ENCODE measurements around the gene INA. TPM values are rescaled to one million over a fixed set of nuclear protein-coding genes. Genes with fewer than 3 reads are reported as not detected.

INA gene
- total and polyA plus RNA-seq, 2 experiments from 2014 or later, result 10.0 to 25.1 TPM

DNA sequence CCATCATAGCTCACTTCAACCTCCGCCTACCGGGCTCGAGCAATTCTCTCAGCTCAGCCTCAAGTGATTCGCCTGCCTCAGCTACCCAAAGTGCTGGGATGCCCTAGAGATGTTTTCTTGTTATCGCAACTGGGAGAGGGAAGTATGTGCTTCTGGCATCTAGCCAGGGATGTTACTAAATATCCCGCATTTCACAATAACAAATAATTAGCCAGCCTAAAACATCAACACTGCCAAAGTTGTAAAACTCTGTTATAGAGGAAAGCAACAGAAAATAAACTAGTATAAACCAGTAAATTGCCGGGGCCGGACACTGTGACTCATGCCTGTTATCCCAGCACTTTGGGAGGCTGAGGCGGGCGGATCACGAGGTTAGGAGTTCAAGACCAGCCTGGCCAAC is 7.2 kb downstream of the INA start:
- H3K36me3 ChIP-seq (ENCODE audit: insufficient read depth), result no peaks in the 10 kb centered on the region
- Mint-ChIP-seq H3K4me1 (peaks cover 18% of the 10 kb centered on the region), H3K9me3 (no peaks in the 10 kb centered on the region), H3K27me3 (ENCODE audit: insufficient read depth, low read depth, poor library complexity) (peaks cover 13% of the 10 kb centered on the region), H3K4me3 (no peak overlapping the region), H3K36me3 (ENCODE audit: low read depth) (no peaks in the 10 kb centered on the region; the same call in 2 of the 3 replicates), H3K27ac (no peak overlapping the region)
- DNase-seq (ENCODE audit: low spot score) (no peak), ATAC-seq (no peak)
- H3K79me2 ChIP-seq (replicated peaks; ENCODE audit: insufficient read depth), result no peaks in the 10 kb centered on the region
- no peak overlapping the region for H3K4me2 ChIP-seq
- TF ChIP-seq, protein P1, sequence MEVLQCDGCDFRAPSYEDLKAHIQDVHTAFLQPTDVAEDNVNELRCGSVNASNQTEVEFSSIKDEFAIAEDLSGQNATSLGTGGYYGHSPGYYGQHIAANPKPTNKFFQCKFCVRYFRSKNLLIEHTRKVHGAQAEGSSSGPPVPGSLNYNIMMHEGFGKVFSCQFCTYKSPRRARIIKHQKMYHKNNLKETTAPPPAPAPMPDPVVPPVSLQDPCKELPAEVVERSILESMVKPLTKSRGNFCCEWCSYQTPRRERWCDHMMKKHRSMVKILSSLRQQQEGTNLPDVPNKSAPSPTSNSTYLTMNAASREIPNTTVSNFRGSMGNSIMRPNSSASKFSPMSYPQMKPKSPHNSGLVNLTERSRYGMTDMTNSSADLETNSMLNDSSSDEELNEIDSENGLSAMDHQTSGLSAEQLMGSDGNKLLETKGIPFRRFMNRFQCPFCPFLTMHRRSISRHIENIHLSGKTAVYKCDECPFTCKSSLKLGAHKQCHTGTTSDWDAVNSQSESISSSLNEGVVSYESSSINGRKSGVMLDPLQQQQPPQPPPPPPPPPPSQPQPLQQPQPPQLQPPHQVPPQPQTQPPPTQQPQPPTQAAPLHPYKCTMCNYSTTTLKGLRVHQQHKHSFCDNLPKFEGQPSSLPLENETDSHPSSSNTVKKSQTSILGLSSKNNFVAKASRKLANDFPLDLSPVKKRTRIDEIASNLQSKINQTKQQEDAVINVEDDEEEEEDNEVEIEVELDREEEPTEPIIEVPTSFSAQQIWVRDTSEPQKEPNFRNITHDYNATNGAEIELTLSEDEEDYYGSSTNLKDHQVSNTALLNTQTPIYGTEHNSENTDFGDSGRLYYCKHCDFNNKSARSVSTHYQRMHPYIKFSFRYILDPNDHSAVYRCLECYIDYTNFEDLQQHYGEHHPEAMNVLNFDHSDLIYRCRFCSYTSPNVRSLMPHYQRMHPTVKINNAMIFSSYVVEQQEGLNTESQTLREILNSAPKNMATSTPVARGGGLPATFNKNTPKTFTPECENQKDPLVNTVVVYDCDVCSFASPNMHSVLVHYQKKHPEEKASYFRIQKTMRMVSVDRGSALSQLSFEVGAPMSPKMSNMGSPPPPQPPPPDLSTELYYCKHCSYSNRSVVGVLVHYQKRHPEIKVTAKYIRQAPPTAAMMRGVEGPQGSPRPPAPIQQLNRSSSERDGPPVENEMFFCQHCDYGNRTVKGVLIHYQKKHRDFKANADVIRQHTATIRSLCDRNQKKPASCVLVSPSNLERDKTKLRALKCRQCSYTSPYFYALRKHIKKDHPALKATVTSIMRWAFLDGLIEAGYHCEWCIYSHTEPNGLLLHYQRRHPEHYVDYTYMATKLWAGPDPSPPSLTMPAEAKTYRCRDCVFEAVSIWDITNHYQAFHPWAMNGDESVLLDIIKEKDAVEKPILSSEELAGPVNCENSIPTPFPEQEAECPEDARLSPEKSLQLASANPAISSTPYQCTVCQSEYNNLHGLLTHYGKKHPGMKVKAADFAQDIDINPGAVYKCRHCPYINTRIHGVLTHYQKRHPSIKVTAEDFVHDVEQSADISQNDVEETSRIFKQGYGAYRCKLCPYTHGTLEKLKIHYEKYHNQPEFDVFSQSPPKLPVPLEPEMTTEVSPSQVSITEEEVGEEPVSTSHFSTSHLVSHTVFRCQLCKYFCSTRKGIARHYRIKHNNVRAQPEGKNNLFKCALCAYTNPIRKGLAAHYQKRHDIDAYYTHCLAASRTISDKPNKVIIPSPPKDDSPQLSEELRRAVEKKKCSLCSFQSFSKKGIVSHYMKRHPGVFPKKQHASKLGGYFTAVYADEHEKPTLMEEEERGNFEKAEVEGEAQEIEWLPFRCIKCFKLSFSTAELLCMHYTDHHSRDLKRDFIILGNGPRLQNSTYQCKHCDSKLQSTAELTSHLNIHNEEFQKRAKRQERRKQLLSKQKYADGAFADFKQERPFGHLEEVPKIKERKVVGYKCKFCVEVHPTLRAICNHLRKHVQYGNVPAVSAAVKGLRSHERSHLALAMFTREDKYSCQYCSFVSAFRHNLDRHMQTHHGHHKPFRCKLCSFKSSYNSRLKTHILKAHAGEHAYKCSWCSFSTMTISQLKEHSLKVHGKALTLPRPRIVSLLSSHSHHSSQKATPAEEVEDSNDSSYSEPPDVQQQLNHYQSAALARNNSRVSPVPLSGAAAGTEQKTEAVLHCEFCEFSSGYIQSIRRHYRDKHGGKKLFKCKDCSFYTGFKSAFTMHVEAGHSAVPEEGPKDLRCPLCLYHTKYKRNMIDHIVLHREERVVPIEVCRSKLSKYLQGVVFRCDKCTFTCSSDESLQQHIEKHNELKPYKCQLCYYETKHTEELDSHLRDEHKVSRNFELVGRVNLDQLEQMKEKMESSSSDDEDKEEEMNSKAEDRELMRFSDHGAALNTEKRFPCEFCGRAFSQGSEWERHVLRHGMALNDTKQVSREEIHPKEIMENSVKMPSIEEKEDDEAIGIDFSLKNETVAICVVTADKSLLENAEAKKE (CRISPR knock-in tag; IDR thresholded peaks at IDR 0.05), result no peak
- TF ChIP-seq CREB1 (CRISPR knock-in tag; IDR thresholded peaks at IDR 0.05; ENCODE audit: low read depth) (no peak), JUNB (IDR thresholded peaks at IDR 0.05; ENCODE audit: unreplicated experiment) (no peak), NANOG (IDR thresholded peaks at IDR 0.05; ENCODE audit: borderline replicate concordance) (no peak), EZH2 (IDR thresholded peaks at IDR 0.05; ENCODE audit: low read depth, unreplicated experiment) (no peak), EZH2phosphoT487 (IDR thresholded peaks at IDR 0.05; ENCODE audit: unreplicated experiment) (no peak), ZNF331 (CRISPR knock-in tag; IDR thresholded peaks at IDR 0.05; ENCODE audit: low read depth) (no peak), STAT1 (IDR thresholded peaks at IDR 0.05; ENCODE audit: unreplicated experiment) (no peak)
- TF ChIP-seq, protein P2, sequence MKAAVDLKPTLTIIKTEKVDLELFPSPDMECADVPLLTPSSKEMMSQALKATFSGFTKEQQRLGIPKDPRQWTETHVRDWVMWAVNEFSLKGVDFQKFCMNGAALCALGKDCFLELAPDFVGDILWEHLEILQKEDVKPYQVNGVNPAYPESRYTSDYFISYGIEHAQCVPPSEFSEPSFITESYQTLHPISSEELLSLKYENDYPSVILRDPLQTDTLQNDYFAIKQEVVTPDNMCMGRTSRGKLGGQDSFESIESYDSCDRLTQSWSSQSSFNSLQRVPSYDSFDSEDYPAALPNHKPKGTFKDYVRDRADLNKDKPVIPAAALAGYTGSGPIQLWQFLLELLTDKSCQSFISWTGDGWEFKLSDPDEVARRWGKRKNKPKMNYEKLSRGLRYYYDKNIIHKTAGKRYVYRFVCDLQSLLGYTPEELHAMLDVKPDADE (IDR thresholded peaks at IDR 0.05), result no peak
- no peak overlapping the region for H3K27ac ChIP-seq (ENCODE audit: low read depth)
- H3K4me3 ChIP-seq, result no peak overlapping the region
- H3K9me2 ChIP-seq (ENCODE audit: insufficient read depth), result no peaks in the 10 kb centered on the region
- H4K20me1 ChIP-seq (replicated peaks; ENCODE audit: insufficient read depth), result peaks cover 8% of the 10 kb centered on the region
- H2AFZ ChIP-seq, result no peak overlapping the region
- H3F3A ChIP-seq (replicated peaks; ENCODE audit: low read depth), result peaks cover 8% of the 10 kb centered on the region; the same call in 1 of the 2 replicates
- peaks cover 21% of the 10 kb centered on the region for H3K4me1 ChIP-seq (ENCODE audit: insufficient read depth)
- H3K27me3 ChIP-seq (ENCODE audit: insufficient read depth), result peaks cover 21% of the 10 kb centered on the region
